ENCODE results near the gene UBP1.

The UBP1 gene

GRCh38 chr3:33377489-33377888 is 62.7 kb downstream of the UBP1 start:
- no peak for DNase-seq (ENCODE audit: low spot score)
- H3K18ac ChIP-seq (ENCODE audit: low read length), result no peak overlapping the region
- no peak overlapping the region for H2AFZ ChIP-seq (ENCODE audit: low read length)
- H3K36me3 ChIP-seq (replicated peaks in 1 of 2; ENCODE audit: control insufficient read depth in 2 of 2, insufficient read depth in 2 of 2, low read length in 2 of 2), result peaks cover 6 to 9% of the 10 kb centered on the region in 2 donors
- WGBS, 2 donors (ENCODE audit: extremely low coverage in 2 of 2, insufficient read length in 2 of 2, insufficient replicate concordance in 1 of 2), result no CpG with 5 or more reads among the region's 3 CpGs
- no peak overlapping the region for H2BK120ac ChIP-seq (ENCODE audit: low read depth, low read length)
- no peak overlapping the region for H3K4ac ChIP-seq (ENCODE audit: low read length)
- no peak overlapping the region for H3K23ac ChIP-seq (ENCODE audit: low read depth, low read length, poor library complexity)
- H2BK12ac ChIP-seq (ENCODE audit: low read length), result no peak overlapping the region
- H3K4me3 ChIP-seq (ENCODE audit: low read length in 2 of 2), result no peak overlapping the region
- no peaks in the 10 kb centered on the region for H3K79me1 ChIP-seq (ENCODE audit: low read depth, low read length)
- H3K9me3 ChIP-seq (replicated peaks in 1 of 2; ENCODE audit: control insufficient read depth in 2 of 2, insufficient read depth in 1 of 2, low read depth in 1 of 2, low read length in 2 of 2), result no peaks in the 10 kb centered on the region
- H3K4me1 ChIP-seq (ENCODE audit: control insufficient read depth in 2 of 2, insufficient read depth in 1 of 2, low read depth in 1 of 2, low read length in 2 of 2), result peaks cover 0 to 1% of the 10 kb centered on the region in 2 donors
- no peak overlapping the region for H4K8ac ChIP-seq (ENCODE audit: low read depth, low read length)
- no peak overlapping the region for H4K91ac ChIP-seq (ENCODE audit: low read depth, low read length, poor library complexity)
- no peak overlapping the region for H3K4me2 ChIP-seq (ENCODE audit: insufficient read depth, low read length, poor library complexity, severe bottlenecking)
- no peak overlapping the region for H2AK5ac ChIP-seq (ENCODE audit: low read depth, low read length)
- no peaks in the 10 kb centered on the region for H3K27me3 ChIP-seq (ENCODE audit: control insufficient read depth in 3 of 3, insufficient read depth in 3 of 3, low read depth in 1 of 3, low read length in 3 of 3)
- H2BK5ac ChIP-seq (ENCODE audit: low read length), result no peak overlapping the region
- H3K9ac ChIP-seq (ENCODE audit: low read depth, low read length, poor library complexity), result no peak overlapping the region
- H3K27ac ChIP-seq (replicated peaks; ENCODE audit: low read length), result no peak overlapping the region
- H2BK15ac ChIP-seq (ENCODE audit: low read length), result no peak overlapping the region
- no peak overlapping the region for H3K14ac ChIP-seq (ENCODE audit: low read length)

DNA sequence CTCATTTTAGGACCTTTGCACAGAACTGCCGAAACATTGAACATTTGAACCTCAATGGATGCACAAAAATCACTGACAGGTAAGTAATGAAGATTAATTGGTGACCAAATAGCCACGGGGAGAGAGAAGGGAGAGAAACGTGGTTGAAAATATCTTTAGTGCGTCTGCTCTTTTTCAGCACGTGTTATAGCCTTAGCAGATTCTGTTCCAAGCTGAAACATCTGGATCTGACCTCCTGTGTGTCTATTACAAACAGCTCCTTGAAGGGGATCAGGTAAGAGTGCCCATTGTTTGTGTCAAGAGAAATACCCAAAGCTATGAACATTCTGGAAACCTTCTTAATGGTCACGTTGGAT is 67.1 kb downstream of the UBP1 start:
- Histone ChIP-seq H2BK12ac (ENCODE audit: low read length) (no peak overlapping the region), H4K91ac (ENCODE audit: low read depth, low read length, poor library complexity) (no peak overlapping the region), H3K4ac (ENCODE audit: low read length) (no peak overlapping the region), H2BK15ac (ENCODE audit: low read length) (no peak overlapping the region), H3K79me1 (ENCODE audit: low read depth, low read length) (no peaks in the 10 kb centered on the region), H3K18ac (ENCODE audit: low read length) (no peak overlapping the region), H3K4me2 (ENCODE audit: insufficient read depth, low read length, poor library complexity, severe bottlenecking) (no peak overlapping the region), H4K8ac (ENCODE audit: low read depth, low read length) (no peak overlapping the region), H3K4me3 (ENCODE audit: low read length in 2 of 2) (no peak overlapping the region), H3K9me3 (replicated peaks in 1 of 2; ENCODE audit: control insufficient read depth in 2 of 2, insufficient read depth in 1 of 2, low read depth in 1 of 2, low read length in 2 of 2) (peaks cover 0 to 2% of the 10 kb centered on the region in 2 donors), H3K23ac (ENCODE audit: low read depth, low read length, poor library complexity) (no peak overlapping the region), H2AFZ (ENCODE audit: low read length) (no peak overlapping the region), H3K36me3 (replicated peaks in 1 of 2; ENCODE audit: control insufficient read depth in 2 of 2, insufficient read depth in 2 of 2, low read length in 2 of 2) (peaks cover 0 to 6% of the 10 kb centered on the region in 2 donors), H3K9ac (ENCODE audit: low read depth, low read length, poor library complexity) (no peak overlapping the region), H2BK120ac (ENCODE audit: low read depth, low read length) (no peak overlapping the region), H3K27ac (replicated peaks; ENCODE audit: low read length) (no peak overlapping the region), H3K4me1 (ENCODE audit: control insufficient read depth in 2 of 2, insufficient read depth in 1 of 2, low read depth in 1 of 2, low read length in 2 of 2) (peaks cover 0 to 1% of the 10 kb centered on the region in 2 donors), H3K27me3 (ENCODE audit: control insufficient read depth in 3 of 3, insufficient read depth in 3 of 3, low read depth in 1 of 3, low read length in 3 of 3) (no peaks in the 10 kb centered on the region), H2AK5ac (ENCODE audit: low read depth, low read length) (no peak overlapping the region), H3K14ac (ENCODE audit: low read length) (no peak overlapping the region), H2BK5ac (ENCODE audit: low read length) (no peak overlapping the region)
- no peak for DNase-seq (ENCODE audit: low spot score)
- WGBS, 2 donors (ENCODE audit: extremely low coverage in 2 of 2, insufficient read length in 2 of 2, insufficient replicate concordance in 1 of 2), result no CpG with 5 or more reads among the region's 6 CpGs

- Histone ChIP-seq H3K4me3 (ENCODE audit: low read length in 2 of 2) (no peak overlapping the region), H2BK5ac (ENCODE audit: low read length) (no peak overlapping the region), H2AK5ac (ENCODE audit: low read depth, low read length) (no peak overlapping the region), H3K79me1 (ENCODE audit: low read depth, low read length) (no peaks in the 10 kb centered on the region), H3K4ac (ENCODE audit: low read length) (no peak overlapping the region), H3K9ac (ENCODE audit: low read depth, low read length, poor library complexity) (no peak overlapping the region), H3K23ac (ENCODE audit: low read depth, low read length, poor library complexity) (no peak overlapping the region), H2BK12ac (ENCODE audit: low read length) (no peak overlapping the region), H2AFZ (ENCODE audit: low read length) (no peak overlapping the region), H3K27ac (replicated peaks; ENCODE audit: low read length) (no peak overlapping the region), H3K36me3 (replicated peaks in 1 of 2; ENCODE audit: control insufficient read depth in 2 of 2, insufficient read depth in 2 of 2, low read length in 2 of 2) (peaks cover 0 to 6% of the 10 kb centered on the region in 2 donors), H3K4me1 (ENCODE audit: control insufficient read depth in 2 of 2, insufficient read depth in 1 of 2, low read depth in 1 of 2, low read length in 2 of 2) (peaks cover 0 to 1% of the 10 kb centered on the region in 2 donors), H2BK15ac (ENCODE audit: low read length) (no peak overlapping the region), H4K8ac (ENCODE audit: low read depth, low read length) (no peak overlapping the region), H3K4me2 (ENCODE audit: insufficient read depth, low read length, poor library complexity, severe bottlenecking) (no peak overlapping the region), H4K91ac (ENCODE audit: low read depth, low read length, poor library complexity) (no peak overlapping the region), H2BK120ac (ENCODE audit: low read depth, low read length) (no peak overlapping the region), H3K9me3 (replicated peaks in 1 of 2; ENCODE audit: control insufficient read depth in 2 of 2, insufficient read depth in 1 of 2, low read depth in 1 of 2, low read length in 2 of 2) (peaks cover 0 to 2% of the 10 kb centered on the region in 2 donors), H3K27me3 (ENCODE audit: control insufficient read depth in 3 of 3, insufficient read depth in 3 of 3, low read depth in 1 of 3, low read length in 3 of 3) (no peaks in the 10 kb centered on the region), H3K14ac (ENCODE audit: low read length) (no peak overlapping the region), H3K18ac (ENCODE audit: low read length) (no peak overlapping the region)
- peak; percentile 41 for DNase-seq (ENCODE audit: low spot score)
- no CpG with 5 or more reads among the region's 14 CpGs for WGBS, 2 donors (ENCODE audit: extremely low coverage in 2 of 2, insufficient read length in 2 of 2, insufficient replicate concordance in 1 of 2)
These were observed 67.8 kb downstream of the UBP1 start for GRCh38 chr3:33372218-33373081.

DNA sequence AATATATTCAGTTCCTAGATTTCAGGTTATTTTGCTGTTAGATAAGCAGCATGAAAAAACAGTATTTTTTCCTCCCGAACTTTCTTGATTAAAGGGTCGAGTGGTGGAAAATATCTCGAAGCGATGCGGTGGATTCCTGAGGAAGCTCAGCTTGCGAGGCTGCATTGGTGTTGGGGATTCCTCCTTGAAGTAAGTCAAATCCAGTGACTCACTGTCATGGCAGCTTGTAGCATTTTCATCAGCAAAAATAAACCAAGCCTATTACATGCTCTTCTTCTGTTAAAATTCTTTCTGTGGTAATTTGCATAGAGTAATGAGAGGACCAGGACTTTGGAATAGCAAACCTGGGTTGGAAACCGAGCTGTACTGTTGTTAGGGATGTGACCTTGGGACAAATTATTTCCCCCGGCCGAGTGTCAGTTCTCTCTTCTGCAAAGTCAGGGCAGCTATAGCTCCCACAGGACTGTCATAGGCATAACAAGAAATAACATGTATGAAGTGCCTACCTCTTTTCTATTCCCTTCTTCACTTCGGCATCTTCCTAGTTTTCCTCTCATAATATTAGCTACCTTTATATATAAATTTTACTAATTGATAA is 75.6 kb downstream of the UBP1 start:
- no peak overlapping the region for H3K9ac ChIP-seq (ENCODE audit: low read depth, low read length, poor library complexity)
- no peaks in the 10 kb centered on the region for H3K79me1 ChIP-seq (ENCODE audit: low read depth, low read length)
- no peak overlapping the region for H2AFZ ChIP-seq (ENCODE audit: low read length)
- H3K9me3 ChIP-seq (replicated peaks in 1 of 2; ENCODE audit: control insufficient read depth in 2 of 2, insufficient read depth in 1 of 2, low read depth in 1 of 2, low read length in 2 of 2), result no peaks in the 10 kb centered on the region
- H4K8ac ChIP-seq (ENCODE audit: low read depth, low read length), result no peak overlapping the region
- H3K23ac ChIP-seq (ENCODE audit: low read depth, low read length, poor library complexity), result no peak overlapping the region
- no peak overlapping the region for H3K14ac ChIP-seq (ENCODE audit: low read length)
- no peaks in the 10 kb centered on the region for H3K27me3 ChIP-seq (ENCODE audit: control insufficient read depth in 3 of 3, insufficient read depth in 3 of 3, low read depth in 1 of 3, low read length in 3 of 3)
- DNase-seq (ENCODE audit: low spot score), result no peak
- no CpG with 5 or more reads among the region's 10 CpGs for WGBS, 2 donors (ENCODE audit: extremely low coverage in 2 of 2, insufficient read length in 2 of 2, insufficient replicate concordance in 1 of 2)
- H3K18ac ChIP-seq (ENCODE audit: low read length), result no peak overlapping the region
- H3K4me1 ChIP-seq (ENCODE audit: control insufficient read depth in 2 of 2, insufficient read depth in 1 of 2, low read depth in 1 of 2, low read length in 2 of 2), result peaks cover 0 to 4% of the 10 kb centered on the region in 2 donors
- H3K4me3 ChIP-seq (ENCODE audit: low read length in 2 of 2), result no peak overlapping the region
- no peak overlapping the region for H4K91ac ChIP-seq (ENCODE audit: low read depth, low read length, poor library complexity)
- H3K36me3 ChIP-seq (replicated peaks in 1 of 2; ENCODE audit: control insufficient read depth in 2 of 2, insufficient read depth in 2 of 2, low read length in 2 of 2), result no peaks in the 10 kb centered on the region
- H2BK120ac ChIP-seq (ENCODE audit: low read depth, low read length), result no peak overlapping the region
- no peak overlapping the region for H3K27ac ChIP-seq (replicated peaks; ENCODE audit: low read length)
- no peak overlapping the region for H2AK5ac ChIP-seq (ENCODE audit: low read depth, low read length)
- no peak overlapping the region for H3K4ac ChIP-seq (ENCODE audit: low read length)
- no peak overlapping the region for H2BK15ac ChIP-seq (ENCODE audit: low read length)
- no peak overlapping the region for H2BK5ac ChIP-seq (ENCODE audit: low read length)
- H3K4me2 ChIP-seq (ENCODE audit: insufficient read depth, low read length, poor library complexity, severe bottlenecking), result no peak overlapping the region
- no peak overlapping the region for H2BK12ac ChIP-seq (ENCODE audit: low read length)
